Measurements from ENCODE around the gene TRPM5.

DNA sequence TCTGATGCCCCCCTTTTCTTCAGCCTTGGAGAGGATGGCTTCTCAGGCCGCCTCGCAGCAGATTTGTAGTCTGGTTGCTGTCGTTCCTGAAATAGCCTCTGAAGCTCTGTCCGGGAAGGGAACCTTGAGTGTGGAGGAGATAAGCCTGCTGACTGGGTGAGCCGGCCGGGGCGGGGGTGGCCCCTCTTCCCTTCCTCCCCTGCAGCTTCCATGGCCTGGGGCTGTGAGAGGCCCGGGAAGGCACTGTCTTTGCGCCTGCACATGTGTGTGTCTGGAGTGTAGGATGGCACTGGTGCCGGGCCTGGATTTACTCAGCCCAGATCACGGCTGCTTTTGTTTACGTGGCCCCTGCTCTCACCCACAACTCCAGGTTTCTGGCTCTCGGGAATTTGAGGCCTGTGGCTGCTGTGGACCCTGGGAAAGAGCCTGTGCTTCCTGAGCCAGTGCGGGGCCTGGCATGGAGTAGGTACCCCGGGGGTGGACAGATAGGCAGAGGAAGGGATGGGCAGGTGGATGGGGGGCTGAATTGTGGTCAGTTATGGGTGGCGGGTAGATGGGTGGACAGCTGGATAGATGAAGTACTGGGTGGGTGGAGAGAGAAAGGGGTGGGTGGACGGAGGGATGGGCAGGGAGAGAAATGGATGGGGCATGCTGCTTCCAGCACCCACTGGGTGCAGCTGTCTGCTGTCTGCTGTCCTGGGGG, 17.1 kb upstream of the TRPM5 start:
- TF ChIP-seq, protein P1, sequence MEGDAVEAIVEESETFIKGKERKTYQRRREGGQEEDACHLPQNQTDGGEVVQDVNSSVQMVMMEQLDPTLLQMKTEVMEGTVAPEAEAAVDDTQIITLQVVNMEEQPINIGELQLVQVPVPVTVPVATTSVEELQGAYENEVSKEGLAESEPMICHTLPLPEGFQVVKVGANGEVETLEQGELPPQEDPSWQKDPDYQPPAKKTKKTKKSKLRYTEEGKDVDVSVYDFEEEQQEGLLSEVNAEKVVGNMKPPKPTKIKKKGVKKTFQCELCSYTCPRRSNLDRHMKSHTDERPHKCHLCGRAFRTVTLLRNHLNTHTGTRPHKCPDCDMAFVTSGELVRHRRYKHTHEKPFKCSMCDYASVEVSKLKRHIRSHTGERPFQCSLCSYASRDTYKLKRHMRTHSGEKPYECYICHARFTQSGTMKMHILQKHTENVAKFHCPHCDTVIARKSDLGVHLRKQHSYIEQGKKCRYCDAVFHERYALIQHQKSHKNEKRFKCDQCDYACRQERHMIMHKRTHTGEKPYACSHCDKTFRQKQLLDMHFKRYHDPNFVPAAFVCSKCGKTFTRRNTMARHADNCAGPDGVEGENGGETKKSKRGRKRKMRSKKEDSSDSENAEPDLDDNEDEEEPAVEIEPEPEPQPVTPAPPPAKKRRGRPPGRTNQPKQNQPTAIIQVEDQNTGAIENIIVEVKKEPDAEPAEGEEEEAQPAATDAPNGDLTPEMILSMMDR (IDR thresholded peaks at IDR 0.05) = no peak
- TF ChIP-seq POLR2AphosphoS5 (IDR thresholded peaks at IDR 0.05) = no peak
